HUES64 (cell line): ENCODE data around the gene CASKIN2.
A peak's percentile ranks its signal among the peaks of the same experiment; 100 is the strongest.

ENCODE experiments used
- H3K27ac ChIP-seq: 2 replicates; pipeline ENCODE4 v1.7.0; 2013; ENCODE audit warnings: low read depth, low read length, inconsistent platforms
- H3K27me3 ChIP-seq: 2 replicates; pipeline ENCODE4 v1.6.1; 2013; ENCODE audit warnings: mild to moderate bottlenecking, low read length; ENCODE audit not compliant: insufficient read depth
- H3K36me3 ChIP-seq: 2 replicates; pipeline ENCODE4 v1.6.1; 2013; ENCODE audit warnings: mild to moderate bottlenecking, low read length; ENCODE audit not compliant: insufficient read depth
- H3K4me1 ChIP-seq: 2 replicates; pipeline ENCODE4 v1.6.1; 2013; ENCODE audit warnings: mild to moderate bottlenecking, low read length, moderate library complexity; ENCODE audit not compliant: insufficient read depth
- H3K4me3 ChIP-seq: 2 replicates; pipeline ENCODE4 v1.5.1; 2013; ENCODE audit warnings: mild to moderate bottlenecking, low read length, moderate library complexity
- H3K9ac ChIP-seq: 2 replicates; pipeline ENCODE4 v1.6.1; 2013; ENCODE audit warnings: mild to moderate bottlenecking, low read depth, low read length
- H3K9me3 ChIP-seq: 2 replicates; pipeline ENCODE4 v1.6.1; 2013; ENCODE audit warnings: low read depth, low read length; ENCODE audit not compliant: insufficient read depth
- WGBS: fragments of 150-250, 120-280 bp; methylation state at CpG from one replicate; pipeline ENCODE4 v1.1.7; 2013; ENCODE audit warnings: missing lambda C conversion rate; 5-methylcytosine and 5-hydroxymethylcytosine counted together

Gene CASKIN2

DNA sequence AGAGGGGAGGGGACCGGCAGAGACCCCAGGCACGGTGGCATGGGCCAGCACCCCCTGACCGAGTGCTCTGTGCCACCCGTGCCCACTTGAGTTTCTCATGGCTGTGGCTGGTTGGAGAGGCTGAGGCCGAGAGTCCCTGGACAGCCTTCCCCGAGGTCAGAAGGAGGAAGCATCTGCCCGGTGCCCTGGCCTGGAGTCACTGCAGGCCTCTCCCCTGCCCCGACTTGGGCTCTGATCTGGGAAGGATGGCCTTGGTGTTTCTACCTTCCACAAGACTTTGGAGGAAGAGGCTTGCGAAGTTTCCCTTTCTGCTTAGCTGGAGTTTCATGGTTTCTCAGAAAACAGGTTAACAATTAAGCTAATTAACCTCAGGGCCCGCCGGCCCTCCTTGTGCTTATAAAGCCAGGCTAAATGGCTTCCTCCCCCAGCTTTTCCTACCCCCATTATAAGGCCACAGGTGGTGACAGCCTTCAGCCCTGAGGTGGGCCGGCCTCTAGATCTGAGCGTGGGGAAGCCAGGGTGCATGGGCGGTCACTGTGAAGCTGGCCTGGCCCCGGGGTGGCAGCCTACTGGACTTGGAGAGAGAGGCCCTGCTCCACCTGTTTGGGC lies 27.5 kb upstream of the CASKIN2 start:
- peaks cover 3% of the 10 kb centered on the region; the same call in 1 of the 2 replicates for H3K4me1 ChIP-seq
- 90% methylated on average over 15 of the region's 15 CpGs for WGBS
- H3K27ac ChIP-seq = no peak overlapping the region; the same call in 1 of the 2 replicates

DNA sequence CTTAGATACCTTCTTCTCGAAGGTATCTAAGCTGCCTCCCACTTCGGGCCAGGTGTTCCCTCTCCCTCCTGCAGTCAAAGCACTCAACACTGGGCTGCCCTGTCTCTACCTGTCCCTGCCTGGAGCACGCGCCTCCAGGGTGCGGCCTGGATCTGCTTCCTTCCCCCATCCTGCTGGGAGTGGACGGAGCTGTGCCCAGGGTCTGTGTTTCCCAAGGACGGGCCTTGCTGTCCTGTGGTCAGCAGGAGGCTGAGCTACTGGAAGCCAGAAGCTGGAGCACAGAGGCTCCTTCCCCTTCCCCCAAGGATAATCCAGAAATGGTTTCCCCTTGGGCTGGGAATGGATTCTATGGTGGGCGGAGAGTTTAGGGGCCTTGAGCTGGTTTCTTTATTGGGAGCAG lies 26.9 kb upstream of the CASKIN2 start:
- 90% methylated on average over 7 of the region's 8 CpGs for WGBS
- no peak overlapping the region for H3K4me3 ChIP-seq
- no peaks in the 10 kb centered on the region for H3K36me3 ChIP-seq
- no peaks in the 10 kb centered on the region for H3K27me3 ChIP-seq
- peaks cover 3% of the 10 kb centered on the region; the same call in 1 of the 2 replicates for H3K4me1 ChIP-seq
- H3K9me3 ChIP-seq = no peaks in the 10 kb centered on the region
- H3K9ac ChIP-seq = no peak overlapping the region
- H3K27ac ChIP-seq = no peak overlapping the region

More for the DNA sequence above, 27.5 kb upstream of the CASKIN2 start:
- Histone ChIP-seq H3K9ac (no peak overlapping the region), H3K27me3 (no peaks in the 10 kb centered on the region), H3K4me3 (no peak overlapping the region), H3K36me3 (no peaks in the 10 kb centered on the region), H3K9me3 (no peaks in the 10 kb centered on the region)

DNA sequence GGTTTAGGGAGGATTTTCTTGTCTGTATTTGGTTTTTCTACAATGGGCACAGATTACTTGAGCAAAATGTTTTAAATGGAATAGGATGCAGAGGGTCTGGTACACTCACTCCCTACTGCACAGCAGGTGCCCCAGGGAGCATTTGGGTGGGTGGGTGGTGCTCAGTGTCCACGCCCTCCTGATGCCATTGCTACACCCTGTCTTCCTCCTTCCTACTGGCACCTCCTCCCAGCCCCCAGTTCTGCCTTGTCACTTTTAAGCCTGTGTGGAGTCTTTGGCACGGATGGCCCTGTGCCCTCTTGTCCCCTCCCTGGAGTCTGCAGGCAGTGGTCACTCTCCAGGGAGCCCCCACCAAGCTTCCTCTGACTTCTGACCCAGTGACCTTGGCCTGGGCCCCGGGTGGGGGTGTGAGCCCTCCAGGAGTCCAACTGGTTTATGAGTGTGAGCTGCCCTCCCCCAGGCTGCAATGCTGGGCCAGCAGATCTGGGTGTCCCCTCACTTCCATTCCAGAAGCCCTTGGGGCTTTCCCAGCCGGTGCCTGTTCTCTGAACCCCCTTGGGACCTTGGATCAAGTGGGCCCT lies 25.7 kb upstream of the CASKIN2 start:
- H3K27me3 ChIP-seq = no peaks in the 10 kb centered on the region
- H3K4me3 ChIP-seq = no peak overlapping the region
- no peaks in the 10 kb centered on the region for H3K36me3 ChIP-seq
- peaks cover 3% of the 10 kb centered on the region; the same call in 1 of the 2 replicates for H3K4me1 ChIP-seq
- H3K9me3 ChIP-seq = no peaks in the 10 kb centered on the region
- WGBS = 91% methylated on average over 4 of the region's 4 CpGs
- H3K9ac ChIP-seq = no peak overlapping the region
- H3K27ac ChIP-seq = no peak overlapping the region

DNA sequence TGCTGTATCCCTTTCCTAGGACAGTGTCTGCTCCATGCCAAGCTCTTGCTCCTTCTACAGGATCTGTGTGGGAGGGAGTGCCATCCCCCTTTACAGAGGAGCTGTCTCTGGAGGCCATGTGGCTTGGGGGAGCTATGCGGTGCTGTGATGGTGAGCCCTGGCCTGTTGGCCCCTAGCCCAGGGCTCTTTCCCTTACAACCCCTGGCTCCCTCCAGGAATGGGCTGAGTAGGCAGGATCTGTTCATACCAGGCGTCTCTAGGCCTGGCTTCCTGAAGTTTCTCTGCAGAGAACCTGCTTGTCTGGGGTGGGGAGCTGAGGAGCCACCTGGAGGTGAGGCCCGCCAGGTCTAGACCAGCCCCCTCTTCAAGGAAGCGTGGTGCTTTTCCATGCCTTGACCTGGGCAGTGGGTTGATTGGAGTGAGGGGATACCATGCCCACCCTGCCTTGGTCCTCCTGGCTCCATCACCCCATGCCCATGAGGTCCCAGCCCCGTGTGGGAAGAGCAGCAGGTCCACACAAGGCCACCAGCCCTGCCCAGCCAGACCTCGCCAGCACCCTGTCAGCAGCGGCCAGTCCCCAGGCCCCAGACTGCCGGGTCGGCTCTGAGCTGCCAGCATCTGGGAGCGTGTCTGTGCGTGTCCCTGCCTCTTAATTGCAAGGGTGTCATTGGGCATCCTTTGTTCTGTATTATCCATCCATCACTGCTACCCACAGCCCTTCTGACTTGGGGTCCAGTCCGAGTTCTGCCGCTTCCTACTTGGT lies 24.8 kb upstream of the CASKIN2 start:
- H3K9ac ChIP-seq = no peak overlapping the region
- H3K27ac ChIP-seq = no peak overlapping the region
- no peaks in the 10 kb centered on the region for H3K9me3 ChIP-seq
- no peaks in the 10 kb centered on the region for H3K27me3 ChIP-seq
- peaks cover under 1% of the 10 kb centered on the region; the same call in 1 of the 2 replicates for H3K4me1 ChIP-seq
- 94% methylated on average over 13 of the region's 13 CpGs for WGBS
- H3K4me3 ChIP-seq = no peak overlapping the region
- no peaks in the 10 kb centered on the region for H3K36me3 ChIP-seq

DNA sequence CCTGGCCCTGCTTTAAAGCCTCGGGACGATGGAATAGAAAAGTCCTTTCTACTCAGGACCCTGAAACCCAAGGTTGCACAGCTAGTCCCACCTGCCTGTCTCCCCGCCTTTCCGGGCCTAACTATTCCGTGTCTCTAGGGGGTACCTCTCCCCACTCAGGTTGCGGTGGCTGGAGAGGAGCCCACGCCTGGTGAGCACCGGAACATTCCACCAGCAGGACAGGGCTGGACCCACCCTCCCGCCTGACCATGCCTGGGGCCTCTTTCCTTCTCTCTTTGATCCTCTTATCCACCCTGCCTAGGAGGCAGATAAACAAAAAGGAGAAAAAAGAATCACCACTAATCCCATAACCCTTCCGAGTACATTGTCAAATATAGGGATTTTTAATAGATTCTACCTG lies 21.0 kb upstream of the CASKIN2 start:
- WGBS = 84% methylated on average over 9 of the region's 10 CpGs
- H3K4me3 ChIP-seq = no peak overlapping the region
- H3K27ac ChIP-seq = no peak overlapping the region
- peaks cover 3% of the 10 kb centered on the region; the same call in 1 of the 2 replicates for H3K36me3 ChIP-seq
- no peaks in the 10 kb centered on the region for H3K9me3 ChIP-seq
- no peak overlapping the region for H3K9ac ChIP-seq
- H3K27me3 ChIP-seq = no peaks in the 10 kb centered on the region
- H3K4me1 ChIP-seq = no peaks in the 10 kb centered on the region; the same call in 1 of the 2 replicates

DNA sequence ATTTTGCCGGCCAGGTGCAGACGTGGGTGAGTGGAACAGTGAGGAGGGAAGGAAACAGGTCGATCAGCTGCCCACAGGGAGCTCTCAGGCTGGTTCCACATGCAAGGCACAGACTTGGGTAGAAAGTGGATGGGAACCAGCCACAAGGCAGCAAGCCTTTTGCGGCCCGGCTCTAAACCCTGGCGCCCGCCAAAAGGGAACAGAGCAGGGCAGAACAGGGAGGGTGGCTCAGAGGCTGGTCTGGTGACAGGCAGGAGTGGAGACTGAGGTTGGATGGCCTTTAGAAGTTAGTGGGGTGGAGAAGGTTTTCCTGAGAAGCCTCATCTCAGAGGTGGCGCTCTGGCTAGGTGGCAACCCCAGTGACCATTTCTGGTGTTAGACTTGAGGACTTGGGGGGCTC lies 20.5 kb upstream of the CASKIN2 start:
- Histone ChIP-seq H3K4me1 (no peaks in the 10 kb centered on the region; the same call in 1 of the 2 replicates), H3K36me3 (peaks cover 3% of the 10 kb centered on the region; the same call in 1 of the 2 replicates), H3K27ac (no peak overlapping the region), H3K9ac (no peak overlapping the region), H3K4me3 (no peak overlapping the region), H3K27me3 (no peaks in the 10 kb centered on the region), H3K9me3 (no peaks in the 10 kb centered on the region)
- WGBS = 95% methylated on average over 8 of the region's 8 CpGs

DNA sequence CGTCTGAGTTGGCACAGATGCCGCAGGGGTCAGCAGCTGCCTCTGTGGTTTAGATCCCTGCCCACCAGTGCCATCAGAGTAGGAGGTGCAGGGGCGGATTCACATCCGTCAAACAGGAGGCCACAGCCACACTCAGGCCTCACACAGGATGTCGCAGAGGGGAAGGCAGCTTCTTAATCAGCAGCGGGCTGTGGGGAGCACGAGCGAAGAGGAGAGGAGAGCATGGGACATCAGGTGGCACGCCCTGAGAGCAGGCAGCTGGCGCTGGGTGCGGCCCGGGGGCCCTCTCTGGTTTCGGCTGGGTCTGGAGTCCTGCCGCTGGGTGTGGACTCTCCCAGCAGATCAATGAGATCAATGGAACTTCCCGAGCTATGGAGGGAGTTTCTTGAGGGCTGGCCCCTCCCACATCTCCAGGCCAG lies 19.8 kb upstream of the CASKIN2 start:
- H3K4me3 ChIP-seq = no peak overlapping the region
- no peaks in the 10 kb centered on the region for H3K27me3 ChIP-seq
- H3K36me3 ChIP-seq = peaks cover 3% of the 10 kb centered on the region; the same call in 1 of the 2 replicates
- no peak overlapping the region for H3K9ac ChIP-seq
- no peaks in the 10 kb centered on the region; the same call in 1 of the 2 replicates for H3K4me1 ChIP-seq
- no peak overlapping the region for H3K27ac ChIP-seq
- no peaks in the 10 kb centered on the region for H3K9me3 ChIP-seq
- WGBS = 84% methylated on average over 15 of the region's 15 CpGs

DNA sequence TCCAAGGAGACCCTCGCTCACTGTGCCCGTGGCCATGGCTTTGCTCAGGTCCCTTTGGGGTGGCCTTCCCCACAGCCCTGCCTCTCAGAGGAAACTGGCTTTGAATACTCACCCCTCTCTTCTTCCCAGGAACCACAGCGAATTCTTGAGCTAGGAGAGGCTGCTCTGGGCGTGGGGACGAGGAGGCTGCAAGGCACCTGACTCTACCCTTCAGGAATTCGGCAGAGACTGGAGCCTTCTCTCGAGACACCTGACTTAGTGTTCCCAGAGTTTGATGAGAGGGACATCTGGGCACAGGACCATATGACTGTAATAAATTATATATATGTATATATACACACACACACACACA lies 16.4 kb upstream of the CASKIN2 start:
- Histone ChIP-seq H3K9ac (no peak overlapping the region), H3K4me3 (no peak overlapping the region), H3K36me3 (peaks cover 3% of the 10 kb centered on the region; the same call in 1 of the 2 replicates), H3K27me3 (peaks cover 6% of the 10 kb centered on the region; the same call in 1 of the 2 replicates), H3K27ac (no peak overlapping the region), H3K4me1 (no peaks in the 10 kb centered on the region; the same call in 1 of the 2 replicates), H3K9me3 (no peaks in the 10 kb centered on the region)
- WGBS = 90% methylated on average over 7 of the region's 7 CpGs

DNA sequence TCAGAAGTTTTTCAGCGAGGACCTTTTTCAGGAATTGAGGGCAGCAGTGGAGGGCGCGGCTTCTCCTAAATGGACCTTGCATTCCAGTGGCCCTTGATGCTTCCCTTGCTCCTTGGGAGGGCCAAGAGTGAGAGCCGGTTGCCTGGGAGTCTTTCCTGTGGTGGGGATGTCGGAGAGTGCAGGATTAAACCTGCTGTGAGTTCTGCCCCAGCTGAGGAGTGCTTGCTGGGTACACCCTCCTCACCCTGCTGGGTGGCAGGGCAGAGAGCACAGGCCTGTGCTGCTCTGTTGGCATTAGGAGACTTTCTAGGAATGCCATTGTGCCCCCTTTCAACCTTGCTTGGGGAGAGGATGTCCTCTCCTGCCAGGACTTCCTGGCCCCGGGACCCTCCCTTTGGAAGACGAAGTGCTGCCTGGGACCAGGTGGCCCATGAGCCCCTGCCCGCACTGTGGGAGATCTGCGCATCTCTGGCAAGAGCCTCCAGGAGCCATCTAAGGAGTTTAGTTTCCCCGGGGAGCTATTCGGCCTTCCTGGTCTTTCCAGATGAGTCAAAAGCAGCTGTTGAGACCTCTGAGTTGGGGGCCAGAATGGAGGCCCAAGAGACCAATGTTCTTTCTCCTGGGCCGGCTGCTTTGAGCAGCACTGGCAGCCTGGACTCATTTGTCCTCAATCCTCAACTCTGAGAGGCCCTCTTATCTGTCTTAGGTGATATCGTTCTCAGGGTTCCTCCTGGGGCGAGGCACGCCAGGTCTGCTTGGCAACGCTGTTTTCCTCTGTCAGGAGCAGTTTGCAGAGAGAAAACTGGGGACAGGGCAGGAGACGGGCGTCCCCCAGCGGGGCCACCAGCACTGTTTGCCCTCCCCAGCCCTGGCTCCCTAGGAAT lies 15.7 kb upstream of the CASKIN2 start:
- Histone ChIP-seq H3K36me3 (peaks cover 3% of the 10 kb centered on the region; the same call in 1 of the 2 replicates), H3K4me1 (peaks cover 4% of the 10 kb centered on the region; the same call in 1 of the 2 replicates), H3K27me3 (peaks cover 12% of the 10 kb centered on the region), H3K4me3 (no peak overlapping the region), H3K9ac (no peak overlapping the region), H3K27ac (no peak overlapping the region), H3K9me3 (no peaks in the 10 kb centered on the region)
- WGBS = 86% methylated on average over 19 of the region's 19 CpGs

DNA sequence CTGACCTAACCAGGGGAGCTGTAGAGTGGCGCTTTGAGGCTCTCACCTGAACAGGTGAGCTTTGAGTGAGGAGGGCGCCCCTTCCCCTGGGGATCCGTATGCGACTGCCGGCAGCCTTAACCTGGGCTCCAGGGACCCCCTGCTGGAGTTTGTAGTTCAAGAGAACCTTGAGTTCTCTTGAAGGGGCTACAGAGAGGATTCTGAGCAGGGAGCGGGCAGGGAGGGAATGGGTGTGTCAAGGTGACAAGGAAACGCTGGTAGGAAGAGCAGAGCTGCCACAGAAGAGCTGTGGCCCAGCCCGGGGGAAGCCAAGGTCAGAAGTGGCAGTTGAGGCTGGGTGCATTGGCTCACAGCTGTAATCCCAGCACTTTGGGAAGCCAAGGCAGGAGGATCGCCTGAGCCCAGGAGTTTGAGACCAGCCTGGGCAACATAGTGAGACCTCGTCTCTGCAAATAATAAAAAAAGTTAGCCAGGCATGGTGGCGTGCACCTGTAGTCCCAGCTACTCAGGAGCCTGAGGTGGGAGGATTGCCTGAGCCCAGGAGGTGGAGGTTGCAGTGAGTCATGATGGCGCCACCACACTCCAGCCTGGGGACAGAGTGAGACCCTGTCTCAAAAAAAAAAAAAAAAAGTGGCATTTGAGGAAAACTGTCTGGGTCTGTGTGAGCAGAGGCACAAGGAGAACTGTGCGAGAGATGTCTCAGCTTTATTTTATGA lies 11.4 kb upstream of the CASKIN2 start:
- 50% methylated on average over 13 of the region's 13 CpGs for WGBS
- peaks cover 18% of the 10 kb centered on the region for H3K36me3 ChIP-seq
- H3K9me3 ChIP-seq = no peaks in the 10 kb centered on the region
- H3K27ac ChIP-seq = no peak overlapping the region
- H3K4me1 ChIP-seq = peaks cover 10% of the 10 kb centered on the region; the same call in 1 of the 2 replicates
- H3K9ac ChIP-seq = peak overlapping the region; percentile 55
- peak overlapping the region; percentile 87 for H3K4me3 ChIP-seq
- peaks cover 17% of the 10 kb centered on the region for H3K27me3 ChIP-seq
